Measurements from ENCODE around the gene THOC5. TPM values are rescaled to one million over a fixed set of nuclear protein-coding genes. Genes with fewer than 3 reads are reported as not detected.

The THOC5 gene
- total RNA-seq, 1 donor from 2014 or later, result 45.4 TPM

Other genes starting within 250 kb of the THOC5 start
- gene GAS2L1, start 247.1 kb downstream of the THOC5 start, total RNA-seq, result 31.8 TPM
- 2.2 TPM for gene RASL10A, start 238.1 kb downstream of the THOC5 start, total RNA-seq
- gene AP1B1, start 165.2 kb downstream of the THOC5 start, total RNA-seq, result 47.1 TPM
- not detected for gene RFPL1, start 115.2 kb downstream of the THOC5 start, total RNA-seq
- 1.4 TPM for gene NEFH, start 73.5 kb downstream of the THOC5 start, total RNA-seq
- 17.7 TPM for gene NIPSNAP1, start 27.4 kb upstream of the THOC5 start, total RNA-seq
- gene NF2, start 49.9 kb upstream of the THOC5 start, total RNA-seq, result 28.4 TPM
- not detected for gene CABP7, start 166.2 kb upstream of the THOC5 start, total RNA-seq
- 23.6 TPM for gene ZMAT5, start 213.2 kb upstream of the THOC5 start, total RNA-seq
- gene UQCR10, start 213.6 kb upstream of the THOC5 start, total RNA-seq, result 42.0 TPM